Activated T-cell treated with anti-CD3 and anti-CD28 coated beads, Interleukin-2, amount 50 U/mL, for 72 hours (primary cell): ENCODE measurements around the gene OLFM3. TPM values are rescaled to one million over a fixed set of nuclear protein-coding genes. Genes with fewer than 3 reads are reported as not detected.

Source experiments
- ATAC-seq, 2 donors: fragments of 150-1000 bp; cut with Tn5 transposase; replicated peaks in 1 of 2; 2 replicates each; pipeline ENCODE4 v1.10.0; 2021; ENCODE audit warnings: moderate library complexity in 2 of 2, mild to moderate bottlenecking in 1 of 2
- DNase-seq, 2 donors: peaks; one replicate each; pipeline ENCODE4 v3.0.0; 2021 to 2022; ENCODE audit warnings: mixed read lengths in 1 of 2
- H3K27ac Mint-ChIP-seq: one replicate; pipeline ENCODE4 v1.8.0; 2022; ENCODE audit warnings: mild to moderate bottlenecking, moderate library complexity, mixed read lengths
- H3K27me3 Mint-ChIP-seq: one replicate; pipeline ENCODE4 v1.8.0; 2022; ENCODE audit warnings: low read depth, mixed read lengths
- H3K36me3 Mint-ChIP-seq, 2 donors: one replicate each; pipeline ENCODE4 v1.8.0; 2022; ENCODE audit warnings: mixed read lengths in 2 of 2, mild to moderate bottlenecking in 1 of 2; ENCODE audit not compliant: insufficient read depth in 2 of 2
- H3K4me1 Mint-ChIP-seq: one replicate; pipeline ENCODE4 v1.8.0; 2022; ENCODE audit warnings: low read depth, mixed read lengths
- H3K4me3 Mint-ChIP-seq, 2 donors: one replicate each; pipeline ENCODE4 v1.8.0; 2022; ENCODE audit warnings: mild to moderate bottlenecking in 2 of 2, mixed read lengths in 2 of 2, moderate library complexity in 2 of 2
- H3K9me3 Mint-ChIP-seq, 2 donors: one replicate each; pipeline ENCODE4 v1.8.0; 2022; ENCODE audit warnings: mixed read lengths in 2 of 2
- total RNA-seq, 2 donors: library from RNA; stranded (reverse); gene quantifications; one replicate each; pipeline ENCODE4 v1.2.3, GENCODE V29; 2022

OLFM3 gene
- total RNA-seq = not detected

DNA sequence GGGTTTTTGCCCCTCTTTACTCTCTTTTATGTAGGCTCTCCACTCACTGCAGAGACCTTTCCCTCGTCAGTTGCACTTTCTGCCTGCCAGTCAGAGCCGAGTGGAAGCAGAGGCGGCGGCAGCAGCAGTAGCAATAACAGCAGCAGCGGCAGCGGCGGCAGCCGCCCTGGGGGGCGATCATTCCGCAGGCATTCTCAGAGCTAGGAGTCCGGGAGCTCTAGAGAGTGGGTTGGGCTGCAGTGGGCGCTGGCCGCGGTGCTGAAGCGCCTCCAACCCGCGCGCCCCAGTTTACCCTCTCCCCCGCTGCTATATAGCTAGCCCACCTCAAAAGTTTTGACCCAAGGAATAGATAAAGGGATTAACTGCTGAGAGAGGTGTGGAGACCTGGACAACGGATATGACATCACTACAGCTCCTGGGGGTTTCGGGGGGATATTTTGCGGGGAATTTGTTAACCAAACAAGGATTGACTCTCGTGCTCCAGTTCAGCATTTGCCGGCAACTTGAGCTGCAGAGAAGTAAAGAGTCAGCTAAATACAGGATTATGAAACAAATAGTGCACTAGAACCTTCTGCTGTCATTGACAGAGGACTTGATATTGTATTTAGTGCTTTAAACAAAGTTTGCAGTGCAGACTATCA is at the start of gene OLFM3:
Gene OLFM3, minus strand, starts transcription at position 102 of the 641 bp plus-strand sequence.
- Mint-ChIP-seq H3K4me1 (no peaks in the 10 kb centered on the region), H3K4me3 (no peak within 1 kb of the TSS), H3K27me3 (peaks cover 13% of the 10 kb centered on the region), H3K9me3 (no peaks in the 10 kb centered on the region), H3K36me3 (no peaks in the 10 kb centered on the region), H3K27ac (no peak within 1 kb of the TSS)
- DNase-seq (peak in 1 of 2 donors; percentile 0), ATAC-seq (no peak)

DNA sequence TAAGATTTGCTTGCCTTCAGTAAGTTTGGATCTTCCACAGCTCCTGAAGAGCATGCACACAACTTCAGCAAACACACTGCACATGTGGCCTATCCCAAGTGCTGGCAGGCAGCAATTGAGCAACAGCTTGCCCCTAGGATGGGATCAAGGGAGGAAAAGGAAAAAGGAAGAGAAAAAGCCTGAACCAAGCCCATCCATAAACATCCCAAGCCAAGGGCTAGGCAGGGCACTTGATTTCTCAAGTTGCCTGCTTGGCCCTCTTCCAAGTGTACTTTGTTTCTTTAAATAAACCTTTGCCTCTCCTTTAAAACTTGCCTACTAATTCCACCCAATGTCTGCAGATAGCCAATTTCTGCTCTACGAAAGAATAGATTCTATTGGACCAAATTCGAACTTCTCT is 49.0 kb upstream of the OLFM3 start:
- Mint-ChIP-seq H3K36me3 (no peaks in the 10 kb centered on the region), H3K4me3 (no peak overlapping the region), H3K9me3 (peaks cover 0 to 3% of the 10 kb centered on the region in 2 donors), H3K27me3 (no peaks in the 10 kb centered on the region), H3K27ac (no peak overlapping the region), H3K4me1 (no peaks in the 10 kb centered on the region)
- DNase-seq (no peak), ATAC-seq (no peak)

- Mint-ChIP-seq H3K27ac (no peak overlapping the region), H3K9me3 (no peaks in the 10 kb centered on the region), H3K27me3 (no peaks in the 10 kb centered on the region), H3K4me3 (no peak overlapping the region), H3K4me1 (no peaks in the 10 kb centered on the region), H3K36me3 (no peaks in the 10 kb centered on the region)
- ATAC-seq (no peak), DNase-seq (no peak)
Measured at GRCh38 chr1:102032534-102032933, 35.8 kb upstream of the OLFM3 start.

GRCh38 chr1:102019530-102019929 is 22.8 kb upstream of the OLFM3 start:
- H3K27ac Mint-ChIP-seq = no peak overlapping the region

DNA sequence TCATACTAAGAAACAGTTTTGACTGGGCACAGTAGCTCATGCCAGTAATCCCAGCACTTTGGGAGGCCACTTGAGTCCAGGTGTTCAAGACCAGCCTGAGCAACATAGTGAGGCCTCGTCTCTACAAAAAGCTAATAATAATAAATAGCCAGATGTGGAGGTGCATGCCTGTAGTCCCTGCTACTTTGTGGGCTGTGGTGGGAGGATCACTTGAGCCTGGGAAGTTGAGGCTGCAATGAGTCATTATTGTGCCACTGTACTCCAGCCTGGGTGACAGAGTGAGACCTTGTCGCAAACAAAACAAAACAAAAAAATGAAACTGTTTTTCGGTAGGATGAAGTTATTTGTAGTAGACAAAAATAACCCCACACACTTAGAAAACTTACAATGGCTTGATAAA is 19.0 kb upstream of the OLFM3 start:
- H3K9me3 Mint-ChIP-seq = peaks cover 0 to 2% of the 10 kb centered on the region in 2 donors
- no peaks in the 10 kb centered on the region for H3K4me1 Mint-ChIP-seq
- DNase-seq = no peak
- no peak overlapping the region for H3K4me3 Mint-ChIP-seq
- no peak for ATAC-seq
- H3K36me3 Mint-ChIP-seq = no peaks in the 10 kb centered on the region
- no peak overlapping the region for H3K27ac Mint-ChIP-seq
- no peaks in the 10 kb centered on the region for H3K27me3 Mint-ChIP-seq

More at GRCh38 chr1:102019530-102019929, 22.8 kb upstream of the OLFM3 start:
- Mint-ChIP-seq H3K4me1 (no peaks in the 10 kb centered on the region), H3K9me3 (peaks cover 0 to 2% of the 10 kb centered on the region in 2 donors), H3K36me3 (no peaks in the 10 kb centered on the region), H3K27me3 (no peaks in the 10 kb centered on the region), H3K4me3 (no peak overlapping the region)
- DNase-seq = no peak
- ATAC-seq = no peak

DNA sequence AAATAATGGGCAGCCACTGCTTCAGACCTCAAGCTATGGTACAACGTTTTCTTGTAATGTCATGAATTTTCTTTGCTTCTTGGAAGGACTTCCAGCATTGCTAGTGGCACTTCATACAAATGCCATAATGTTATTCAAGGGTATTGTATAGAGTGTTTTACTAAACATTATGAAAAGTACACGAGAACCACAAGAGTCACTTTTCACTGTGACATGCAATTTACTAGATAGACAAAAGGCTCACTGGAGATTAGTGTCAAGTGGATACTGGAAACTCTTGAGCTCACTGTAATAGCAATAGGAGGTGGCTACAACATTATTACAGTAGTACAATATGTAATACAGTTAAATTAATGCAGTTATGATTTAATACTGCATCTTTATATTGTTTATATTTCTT is 5.3 kb upstream of the OLFM3 start:
- Mint-ChIP-seq H3K27me3 (no peaks in the 10 kb centered on the region), H3K36me3 (no peaks in the 10 kb centered on the region), H3K4me1 (no peaks in the 10 kb centered on the region), H3K9me3 (peaks cover 0 to 3% of the 10 kb centered on the region in 2 donors), H3K27ac (no peak overlapping the region), H3K4me3 (no peak overlapping the region)
- ATAC-seq (no peak), DNase-seq (no peak)

- H3K36me3 Mint-ChIP-seq = no peaks in the 10 kb centered on the region
- peaks cover 13% of the 10 kb centered on the region for H3K27me3 Mint-ChIP-seq
- no peak overlapping the region for H3K4me3 Mint-ChIP-seq
- H3K27ac Mint-ChIP-seq = no peak overlapping the region
- no peaks in the 10 kb centered on the region for H3K4me1 Mint-ChIP-seq
- DNase-seq (no peak), ATAC-seq (no peak)
- H3K9me3 Mint-ChIP-seq = no peaks in the 10 kb centered on the region
Measured at GRCh38 chr1:101995984-101996745, 561 bp downstream of the OLFM3 start.

GRCh38 chr1:101993710-101994109 is 3.0 kb downstream of the OLFM3 start:
- ATAC-seq = no peak
- Mint-ChIP-seq H3K9me3 (no peaks in the 10 kb centered on the region), H3K4me3 (no peak overlapping the region), H3K4me1 (no peaks in the 10 kb centered on the region), H3K27ac (no peak overlapping the region), H3K27me3 (peaks cover 13% of the 10 kb centered on the region), H3K36me3 (no peaks in the 10 kb centered on the region)
- no peak for DNase-seq

DNA sequence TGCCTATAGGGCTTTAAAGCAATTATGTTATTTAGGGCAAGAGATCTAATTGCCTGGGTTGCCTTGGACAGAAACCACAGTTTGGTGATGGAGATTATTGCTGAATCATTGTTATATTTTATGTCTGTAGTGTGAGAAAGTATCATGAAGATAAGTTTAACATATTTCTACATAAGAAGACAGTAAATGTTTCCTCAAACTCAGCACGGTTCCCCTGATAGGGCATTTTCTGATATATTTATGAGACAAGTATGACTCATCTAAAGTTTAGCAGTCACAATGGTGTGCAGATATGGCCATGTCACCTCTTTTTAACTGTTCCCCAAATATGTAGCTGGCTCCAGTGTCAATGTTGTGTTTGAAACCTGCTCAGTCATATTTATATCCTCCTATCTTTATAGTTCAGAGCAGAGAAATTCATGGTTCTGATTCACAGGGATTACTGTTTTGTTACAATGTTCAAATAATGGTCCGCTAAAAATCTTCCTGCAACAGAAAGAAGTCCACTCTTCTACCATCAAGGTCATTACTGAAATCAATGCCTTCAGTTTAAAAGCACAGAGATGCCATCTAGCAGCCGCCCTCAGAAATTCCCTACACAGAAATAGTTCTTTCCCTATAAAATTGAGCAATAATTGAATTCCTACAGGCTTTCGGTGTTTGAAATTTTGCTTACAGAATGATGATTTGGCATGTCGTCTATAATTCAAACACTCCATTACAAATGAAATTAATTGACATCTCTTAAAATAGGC is 3.7 kb downstream of the OLFM3 start:
- Mint-ChIP-seq H3K9me3 (no peaks in the 10 kb centered on the region), H3K27ac (no peak overlapping the region), H3K4me1 (no peaks in the 10 kb centered on the region), H3K36me3 (no peaks in the 10 kb centered on the region), H3K4me3 (no peak overlapping the region), H3K27me3 (peaks cover 13% of the 10 kb centered on the region)
- ATAC-seq = no peak
- DNase-seq = no peak

DNA sequence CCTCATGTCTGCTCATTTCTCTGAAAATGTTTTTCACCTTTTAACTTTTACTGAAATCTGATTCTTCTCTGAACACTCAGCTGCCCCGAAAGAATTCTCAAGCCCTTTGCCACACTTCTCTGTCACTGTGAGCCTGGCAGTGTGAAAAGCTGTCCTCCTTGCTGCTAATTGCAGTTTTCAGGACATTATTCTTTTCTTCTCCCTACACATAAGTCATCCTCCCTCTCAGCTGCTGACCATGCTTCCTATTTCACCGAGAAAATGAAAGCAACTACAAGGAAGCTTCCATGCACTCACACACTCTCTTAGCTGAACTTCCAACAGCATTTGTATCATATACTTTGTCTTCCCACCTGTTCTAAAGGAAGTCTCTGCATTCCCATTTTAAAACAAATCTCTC is 15.8 kb downstream of the OLFM3 start:
- H3K4me1 Mint-ChIP-seq = no peaks in the 10 kb centered on the region
- H3K27me3 Mint-ChIP-seq = no peaks in the 10 kb centered on the region

GRCh38 chr1:101977266-101977665 is 19.5 kb downstream of the OLFM3 start:
- Mint-ChIP-seq H3K27ac (no peak overlapping the region), H3K4me1 (no peaks in the 10 kb centered on the region), H3K27me3 (no peaks in the 10 kb centered on the region), H3K36me3 (no peaks in the 10 kb centered on the region), H3K4me3 (no peak overlapping the region), H3K9me3 (peaks cover 0 to 3% of the 10 kb centered on the region in 2 donors)
- DNase-seq (no peak), ATAC-seq (no peak)

More for the DNA sequence above, 15.8 kb downstream of the OLFM3 start:
- no peaks in the 10 kb centered on the region for H3K36me3 Mint-ChIP-seq
- DNase-seq = no peak
- no peak for ATAC-seq
- H3K9me3 Mint-ChIP-seq = peaks cover 0 to 3% of the 10 kb centered on the region in 2 donors
- H3K4me3 Mint-ChIP-seq = no peak overlapping the region
- H3K27ac Mint-ChIP-seq = no peak overlapping the region

- no peak for ATAC-seq
- no peaks in the 10 kb centered on the region for H3K27me3 Mint-ChIP-seq
Measured at GRCh38 chr1:101976161-101976560, 20.6 kb downstream of the OLFM3 start.

GRCh38 chr1:101975371-101975770 is 21.4 kb downstream of the OLFM3 start:
- Mint-ChIP-seq H3K27me3 (no peaks in the 10 kb centered on the region), H3K9me3 (no peaks in the 10 kb centered on the region), H3K36me3 (no peaks in the 10 kb centered on the region), H3K4me1 (no peaks in the 10 kb centered on the region), H3K4me3 (no peak overlapping the region), H3K27ac (no peak overlapping the region)
- ATAC-seq (no peak), DNase-seq (no peak)

More at GRCh38 chr1:101976161-101976560, 20.6 kb downstream of the OLFM3 start:
- no peak for DNase-seq
- Mint-ChIP-seq H3K9me3 (peaks cover 0 to 2% of the 10 kb centered on the region in 2 donors), H3K36me3 (no peaks in the 10 kb centered on the region), H3K4me1 (no peaks in the 10 kb centered on the region), H3K4me3 (no peak overlapping the region), H3K27ac (no peak overlapping the region)
